ENCODE results near the gene UBXN11.

DNA sequence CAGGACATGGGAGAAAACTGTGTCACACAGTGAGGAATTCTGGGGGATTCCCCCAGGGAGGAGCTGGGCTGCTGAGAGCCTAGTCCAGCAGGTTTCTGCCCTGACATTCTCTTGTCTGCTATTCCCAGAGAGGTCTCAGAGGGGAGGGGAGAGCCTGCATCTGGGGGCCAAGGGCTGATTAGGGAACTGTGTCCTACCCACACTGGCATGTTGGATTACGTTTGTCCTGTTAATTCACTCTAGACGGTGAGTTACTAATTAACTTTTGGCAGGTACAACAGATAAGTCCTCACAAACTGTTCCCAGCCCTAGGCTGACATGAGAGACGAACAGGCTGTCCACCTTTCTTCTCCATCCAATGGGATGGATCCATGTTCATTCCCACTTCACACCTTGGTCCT, 29.2 kb downstream of the UBXN11 start:
- TF ChIP-seq, protein P1, sequence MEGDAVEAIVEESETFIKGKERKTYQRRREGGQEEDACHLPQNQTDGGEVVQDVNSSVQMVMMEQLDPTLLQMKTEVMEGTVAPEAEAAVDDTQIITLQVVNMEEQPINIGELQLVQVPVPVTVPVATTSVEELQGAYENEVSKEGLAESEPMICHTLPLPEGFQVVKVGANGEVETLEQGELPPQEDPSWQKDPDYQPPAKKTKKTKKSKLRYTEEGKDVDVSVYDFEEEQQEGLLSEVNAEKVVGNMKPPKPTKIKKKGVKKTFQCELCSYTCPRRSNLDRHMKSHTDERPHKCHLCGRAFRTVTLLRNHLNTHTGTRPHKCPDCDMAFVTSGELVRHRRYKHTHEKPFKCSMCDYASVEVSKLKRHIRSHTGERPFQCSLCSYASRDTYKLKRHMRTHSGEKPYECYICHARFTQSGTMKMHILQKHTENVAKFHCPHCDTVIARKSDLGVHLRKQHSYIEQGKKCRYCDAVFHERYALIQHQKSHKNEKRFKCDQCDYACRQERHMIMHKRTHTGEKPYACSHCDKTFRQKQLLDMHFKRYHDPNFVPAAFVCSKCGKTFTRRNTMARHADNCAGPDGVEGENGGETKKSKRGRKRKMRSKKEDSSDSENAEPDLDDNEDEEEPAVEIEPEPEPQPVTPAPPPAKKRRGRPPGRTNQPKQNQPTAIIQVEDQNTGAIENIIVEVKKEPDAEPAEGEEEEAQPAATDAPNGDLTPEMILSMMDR (IDR thresholded peaks at IDR 0.05; ENCODE audit: low read length), result no peak
- no peak for TF ChIP-seq EZH2 (IDR thresholded peaks at IDR 0.05; ENCODE audit: borderline replicate concordance, low read length)
